GM19193 (cell line): ENCODE results near the gene PLXNA3.

Experiments used
- POLR2A ChIP-seq: IDR thresholded peaks from 4 replicates; pipeline ENCODE4 v1.6.1; 2011; ENCODE audit not compliant: insufficient read depth, insufficient read length; ENCODE audit errors: extremely low read depth

The PLXNA3 gene

DNA sequence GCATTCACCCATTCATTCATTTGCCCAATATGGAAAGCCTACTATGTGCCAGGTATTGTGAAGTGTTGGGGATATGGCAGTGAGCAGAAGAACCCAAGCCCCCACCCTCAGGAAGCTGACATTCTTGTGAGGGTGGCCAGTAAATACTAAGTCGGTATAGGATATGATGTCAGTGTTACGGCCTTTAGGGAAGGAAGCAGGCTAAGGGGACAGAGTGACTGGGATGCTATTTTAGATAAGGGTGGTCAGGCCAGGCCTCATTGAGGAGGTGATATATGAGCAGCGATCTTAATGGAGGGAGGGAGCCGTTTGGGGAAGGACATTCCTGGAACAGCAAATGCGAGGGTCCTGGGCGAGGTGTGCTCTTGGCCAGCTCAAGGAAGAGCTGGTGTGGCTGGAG, 27.6 kb upstream of the PLXNA3 start:
- no peak for TF ChIP-seq POLR2A

DNA sequence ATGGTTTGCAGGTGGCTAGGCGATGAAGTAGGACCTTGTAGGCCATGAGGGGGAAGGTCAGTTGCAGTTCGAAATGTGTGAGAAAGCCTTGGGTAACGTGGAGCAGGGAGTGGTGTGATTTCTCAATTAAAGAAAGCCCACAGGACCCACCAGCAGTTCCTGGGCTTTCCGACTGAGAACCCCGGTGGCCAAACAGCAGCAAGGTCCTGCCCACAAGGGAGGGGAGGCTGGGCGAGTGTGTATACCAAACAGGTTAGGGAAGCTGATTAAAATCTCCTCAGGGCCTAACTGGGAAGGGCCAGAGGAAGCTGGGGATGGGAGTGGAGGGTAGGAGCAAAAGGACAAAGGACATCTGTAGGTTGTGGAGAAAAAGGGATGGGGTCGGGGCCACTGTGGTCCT, 27.2 kb upstream of the PLXNA3 start:
- TF ChIP-seq POLR2A = no peak

DNA sequence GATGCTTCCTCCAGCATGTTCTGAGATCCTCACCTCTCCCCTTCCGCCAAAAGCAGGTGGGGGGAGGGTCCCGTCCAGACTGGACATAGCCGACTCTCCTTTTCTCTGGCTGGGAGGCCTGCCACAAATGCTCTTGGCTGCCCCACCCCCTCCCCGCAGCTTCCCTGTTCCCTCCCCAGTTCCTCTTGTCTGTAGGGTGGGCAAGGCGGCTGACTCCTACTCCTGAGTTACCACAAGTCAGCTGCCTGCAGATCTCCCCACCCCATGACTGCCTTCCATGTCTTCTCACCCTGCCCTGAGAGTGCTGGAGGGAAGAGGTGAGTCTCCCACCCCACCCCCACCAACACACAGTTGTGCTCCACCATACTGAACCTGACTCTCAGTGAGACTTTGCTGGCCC, 26.7 kb upstream of the PLXNA3 start:
- no peak for TF ChIP-seq POLR2A

DNA sequence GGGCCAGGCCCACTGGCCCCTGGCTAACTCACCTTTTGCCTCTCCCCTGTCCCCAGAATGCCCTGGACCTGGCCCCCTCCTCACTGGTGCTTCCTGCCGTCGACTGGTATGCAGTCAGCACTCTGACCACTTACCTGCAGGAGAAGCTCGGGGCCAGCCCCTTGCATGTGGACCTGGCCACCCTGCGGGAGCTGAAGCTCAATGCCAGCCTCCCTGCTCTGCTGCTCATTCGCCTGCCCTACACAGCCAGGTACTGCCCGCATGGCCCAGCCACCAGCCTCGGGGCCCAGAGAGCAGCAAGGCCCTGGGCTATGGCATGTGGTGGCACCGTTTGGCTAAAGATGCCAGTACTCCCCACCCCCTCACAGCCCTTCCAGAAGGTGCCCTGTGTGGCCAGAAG, 25.9 kb upstream of the PLXNA3 start:
- TF ChIP-seq POLR2A = no peak

DNA sequence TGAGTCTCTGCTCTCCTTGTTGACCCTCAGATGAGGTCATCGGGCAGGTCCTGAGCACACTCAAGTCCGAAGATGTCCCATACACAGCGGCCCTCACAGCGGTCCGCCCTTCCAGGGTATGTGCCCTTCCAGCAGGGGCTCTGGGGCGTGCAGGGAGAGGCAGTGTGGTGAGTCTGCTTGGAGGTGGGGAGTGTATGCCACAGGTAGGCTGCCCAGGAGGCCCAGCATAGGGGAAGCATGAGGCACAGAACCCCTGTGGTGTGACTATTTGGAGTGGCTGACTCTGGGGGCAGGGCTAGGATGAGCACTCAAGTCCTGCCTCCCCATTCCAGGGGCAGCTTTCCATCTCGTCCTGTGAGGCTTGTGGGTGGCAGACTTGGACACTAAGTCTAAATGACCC, 24.5 kb upstream of the PLXNA3 start:
- TF ChIP-seq POLR2A = no peak

DNA sequence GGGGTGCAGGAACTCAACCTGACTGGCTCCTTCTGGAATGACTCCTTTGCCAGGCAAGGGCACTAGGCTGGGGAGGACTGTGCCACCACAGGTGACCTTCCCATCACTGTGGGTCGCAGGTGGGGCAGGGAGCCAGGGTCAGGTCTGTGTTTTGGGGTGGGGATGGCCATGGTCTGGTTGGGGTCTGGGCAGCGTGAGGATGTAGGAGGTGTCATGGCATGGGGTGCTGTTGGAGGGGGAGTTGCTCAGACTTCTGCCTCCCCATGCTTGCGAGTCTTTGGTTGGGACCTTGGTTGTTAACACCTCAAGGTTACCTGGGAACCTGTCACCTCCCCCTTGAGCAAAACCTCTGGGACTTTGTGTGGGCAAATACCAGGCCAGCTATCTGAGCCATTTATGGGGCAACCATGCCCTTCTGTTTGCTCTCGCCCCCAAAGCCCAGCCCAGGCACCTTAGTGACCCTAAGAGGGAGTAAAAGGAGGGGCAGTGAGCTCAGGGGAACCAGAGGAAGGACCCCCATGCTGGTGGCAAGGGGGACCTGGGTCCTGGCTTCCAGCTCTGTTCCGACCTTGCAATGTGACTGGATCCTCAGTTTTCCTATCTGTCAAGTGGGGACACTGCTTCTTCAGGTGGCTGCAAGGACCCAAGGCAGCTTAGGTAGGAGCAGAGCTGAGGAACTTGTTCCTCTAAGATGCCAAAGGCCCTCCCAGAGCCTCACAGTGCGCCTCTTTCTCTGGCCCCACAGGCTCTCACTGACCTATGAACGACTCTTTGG, 23.5 kb upstream of the PLXNA3 start:
- no peak for TF ChIP-seq POLR2A

DNA sequence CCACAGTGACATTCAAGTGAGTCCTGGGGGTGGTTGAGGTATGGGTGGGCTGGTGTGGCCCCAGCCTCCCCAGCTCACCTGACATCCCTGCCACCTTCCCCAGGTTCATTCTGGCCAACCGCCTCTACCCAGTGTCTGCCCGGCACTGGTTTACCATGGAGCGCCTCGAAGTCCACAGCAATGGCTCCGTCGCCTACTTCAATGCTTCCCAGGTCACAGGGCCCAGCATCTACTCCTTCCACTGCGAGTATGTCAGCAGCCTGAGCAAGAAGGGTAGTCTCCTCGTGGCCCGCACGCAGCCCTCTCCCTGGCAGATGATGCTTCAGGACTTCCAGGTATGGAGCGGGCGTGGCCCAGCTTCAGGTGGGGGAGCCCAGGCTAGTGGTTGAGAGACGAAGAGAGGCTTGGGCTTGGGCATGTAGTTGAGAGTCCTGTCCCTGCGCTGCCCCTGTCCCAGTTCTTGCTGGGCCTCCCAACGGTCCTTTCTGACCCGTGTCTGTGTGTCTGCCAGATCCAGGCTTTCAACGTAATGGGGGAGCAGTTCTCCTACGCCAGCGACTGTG, 22.8 kb upstream of the PLXNA3 start:
- no peak for TF ChIP-seq POLR2A

DNA sequence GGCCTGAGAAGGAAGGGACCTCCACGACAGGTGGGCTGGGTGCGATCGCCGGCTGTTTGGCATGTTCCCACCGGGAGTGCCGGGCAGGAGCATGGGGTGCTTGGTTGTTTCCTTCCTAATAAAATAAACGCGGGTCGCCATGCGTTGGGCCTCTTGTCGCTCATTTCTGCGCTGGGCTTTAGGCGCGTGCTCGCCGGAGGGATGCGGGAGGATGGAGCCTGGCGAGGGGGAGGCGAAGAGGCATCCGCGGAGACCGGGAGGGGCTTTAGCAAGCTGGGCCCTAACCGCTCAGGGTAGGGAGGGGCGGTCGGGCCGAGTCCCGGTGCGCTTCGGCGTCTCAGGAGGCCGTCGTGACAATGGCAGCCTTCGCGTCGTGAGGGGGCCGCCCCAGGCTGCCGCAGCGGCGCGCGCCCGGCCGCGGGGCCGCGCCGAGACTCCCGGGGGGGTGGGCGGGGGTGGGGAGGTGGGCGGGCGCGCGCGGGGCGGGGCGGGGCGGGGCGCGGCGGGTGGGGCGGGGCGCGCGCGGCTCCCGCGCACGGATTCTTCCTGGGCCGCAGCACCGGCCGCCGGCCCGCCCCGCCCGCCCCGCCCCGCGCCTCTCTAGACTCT, 21.6 kb upstream of the PLXNA3 start:
- no peak for TF ChIP-seq POLR2A

DNA sequence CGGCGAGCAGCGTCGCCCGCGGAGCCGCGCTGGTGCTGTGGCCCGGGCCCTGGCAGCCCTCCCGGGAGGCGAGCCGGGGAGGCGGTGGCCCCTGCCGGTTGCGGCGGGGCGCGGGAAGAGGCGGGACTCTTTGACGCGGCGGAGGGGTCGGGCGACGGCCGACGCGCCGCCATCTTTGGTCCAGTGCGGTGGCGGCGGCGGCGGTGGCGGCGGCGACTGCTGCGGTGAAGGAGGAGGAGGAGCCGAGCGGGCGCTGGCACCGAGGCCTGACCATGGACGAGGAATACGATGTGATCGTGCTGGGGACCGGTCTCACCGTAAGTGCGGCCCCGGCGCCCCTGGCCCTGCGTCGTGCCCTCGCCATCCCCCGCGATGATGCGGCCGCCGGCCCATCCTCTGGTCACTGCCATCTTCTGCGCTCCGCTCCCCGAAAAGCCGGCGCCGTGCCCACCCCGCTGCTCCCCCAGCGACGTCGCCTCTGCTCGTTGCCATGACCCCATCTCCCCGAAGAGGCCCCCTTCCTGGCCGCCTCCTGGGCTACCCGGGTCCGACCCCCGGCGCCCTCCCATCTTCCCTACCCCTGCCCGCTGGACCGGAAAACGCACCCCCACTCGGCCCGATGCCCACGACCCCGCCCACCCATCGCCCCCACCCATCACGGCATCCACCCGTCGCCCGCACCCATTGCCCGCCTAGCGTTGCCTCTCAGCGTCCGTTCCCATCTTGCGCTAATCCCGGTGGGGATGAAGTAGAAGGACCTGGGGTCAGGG, 20.9 kb upstream of the PLXNA3 start, which contains the start of gene GDI1:
TSS of gene GDI1 (plus strand) at position 172 of the 770 bp plus-strand sequence. CDS start at position 273, 101 bp downstream.
- peak; percentile 44 for TF ChIP-seq POLR2A

DNA sequence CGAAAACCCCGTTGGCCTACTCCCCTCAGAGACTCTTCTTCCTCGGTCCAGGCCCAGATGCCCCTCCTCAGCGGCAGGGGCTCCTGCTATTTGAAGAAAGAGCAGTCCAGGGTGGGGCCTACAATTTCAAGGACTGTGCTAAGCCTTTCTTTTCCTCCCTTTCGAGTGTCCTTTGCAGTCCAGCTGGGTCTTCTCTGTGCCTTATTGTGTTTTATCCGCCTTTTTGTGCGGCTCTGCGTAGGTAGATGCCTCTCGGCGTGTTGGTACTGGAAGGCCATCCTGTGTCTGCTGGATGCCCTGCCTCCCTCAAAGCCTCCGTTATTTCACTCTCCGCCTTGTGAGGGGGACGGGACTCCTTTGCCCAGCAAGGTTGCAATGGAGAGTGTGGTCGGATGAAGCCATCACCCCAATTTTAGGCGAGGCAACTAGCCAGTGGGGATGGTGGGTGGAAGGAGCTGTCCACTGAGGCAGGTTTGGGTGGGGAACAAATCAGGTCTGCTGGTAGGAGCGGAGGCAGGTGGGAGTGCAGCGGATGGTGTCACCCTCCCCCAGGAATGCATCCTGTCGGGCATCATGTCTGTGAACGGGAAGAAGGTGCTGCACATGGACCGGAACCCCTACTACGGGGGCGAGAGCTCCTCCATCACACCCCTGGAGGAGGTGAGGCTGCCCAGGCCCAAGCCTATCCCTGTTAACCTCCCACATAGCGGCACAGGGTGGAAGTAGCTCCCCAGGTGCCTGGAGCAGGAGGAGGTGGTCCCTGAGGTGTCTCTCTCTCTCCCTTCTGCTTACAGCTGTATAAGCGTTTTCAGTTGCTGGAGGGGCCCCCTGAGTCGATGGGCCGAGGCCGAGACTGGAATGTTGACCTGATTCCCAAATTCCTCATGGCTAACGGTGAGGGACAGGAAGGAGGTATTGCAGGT, 19.8 kb upstream of the PLXNA3 start:
- TF ChIP-seq POLR2A = no peak

DNA sequence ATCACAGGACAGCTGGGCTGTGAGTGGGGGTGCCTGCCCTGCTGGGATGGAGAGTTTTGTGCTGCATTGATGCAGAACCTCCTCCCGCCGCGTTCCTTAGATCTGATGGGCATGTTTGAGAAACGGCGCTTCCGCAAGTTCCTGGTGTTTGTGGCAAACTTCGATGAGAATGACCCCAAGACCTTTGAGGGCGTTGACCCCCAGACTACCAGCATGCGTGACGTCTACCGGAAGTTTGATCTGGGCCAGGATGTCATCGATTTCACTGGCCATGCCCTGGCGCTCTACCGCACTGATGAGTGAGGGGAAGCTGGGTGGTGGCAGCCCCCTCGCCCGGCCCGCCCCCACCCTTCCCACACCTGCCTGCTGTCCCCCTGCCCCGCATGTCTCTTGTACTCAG, 18.2 kb upstream of the PLXNA3 start:
- no peak for TF ChIP-seq POLR2A

DNA sequence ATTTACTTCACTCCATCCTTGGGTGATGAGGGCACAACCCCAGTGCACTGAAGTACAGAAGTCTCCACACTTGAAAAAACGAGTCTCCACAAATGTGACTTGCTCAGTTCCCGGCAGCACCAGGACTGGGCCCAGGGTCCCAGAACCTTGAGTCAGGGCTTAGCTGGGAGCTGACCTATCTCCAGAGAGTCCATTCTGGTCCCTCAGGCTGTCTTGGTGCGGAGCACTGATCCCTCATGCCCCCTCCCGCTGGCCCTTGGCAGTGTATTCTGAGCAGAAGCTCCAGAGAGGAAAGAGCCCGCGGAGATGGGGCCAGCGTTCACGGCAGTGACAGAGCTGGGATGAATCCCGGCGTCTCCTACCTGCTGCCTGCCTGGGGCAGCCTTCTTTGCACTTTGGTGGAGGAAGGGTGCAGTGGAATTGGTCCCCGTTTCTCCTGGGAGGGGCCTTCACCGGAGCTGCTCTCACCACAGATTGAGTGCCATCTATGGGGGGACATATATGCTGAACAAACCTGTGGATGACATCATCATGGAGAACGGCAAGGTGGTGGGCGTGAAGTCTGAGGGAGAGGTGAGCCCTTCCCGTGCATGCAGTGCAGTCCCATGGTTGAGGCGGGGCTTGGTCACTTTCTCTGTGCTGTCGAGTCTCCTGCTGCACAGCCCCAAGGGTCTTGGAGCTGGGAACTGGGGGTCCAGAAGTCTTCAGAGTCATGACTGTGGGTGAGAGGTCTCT, 17.3 kb upstream of the PLXNA3 start:
- TF ChIP-seq POLR2A = no peak

DNA sequence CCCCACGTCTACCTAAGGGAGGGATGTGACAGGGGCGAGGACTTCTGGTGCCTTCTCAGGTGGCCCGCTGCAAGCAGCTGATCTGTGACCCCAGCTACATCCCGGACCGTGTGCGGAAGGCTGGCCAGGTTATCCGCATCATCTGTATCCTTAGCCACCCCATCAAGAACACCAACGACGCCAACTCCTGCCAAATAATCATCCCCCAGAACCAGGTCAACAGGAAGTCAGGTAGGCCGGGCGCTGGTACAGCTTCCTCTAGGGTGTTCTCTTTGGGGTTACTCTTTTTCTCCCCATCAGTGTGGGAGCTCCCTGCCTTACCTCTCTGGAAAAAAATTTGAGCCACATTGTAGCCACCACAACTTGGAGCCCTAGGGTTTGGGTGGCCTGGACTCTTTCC, 16.5 kb upstream of the PLXNA3 start:
- no peak for TF ChIP-seq POLR2A
